ENCODE measurements around the gene CGGBP1.

DNA sequence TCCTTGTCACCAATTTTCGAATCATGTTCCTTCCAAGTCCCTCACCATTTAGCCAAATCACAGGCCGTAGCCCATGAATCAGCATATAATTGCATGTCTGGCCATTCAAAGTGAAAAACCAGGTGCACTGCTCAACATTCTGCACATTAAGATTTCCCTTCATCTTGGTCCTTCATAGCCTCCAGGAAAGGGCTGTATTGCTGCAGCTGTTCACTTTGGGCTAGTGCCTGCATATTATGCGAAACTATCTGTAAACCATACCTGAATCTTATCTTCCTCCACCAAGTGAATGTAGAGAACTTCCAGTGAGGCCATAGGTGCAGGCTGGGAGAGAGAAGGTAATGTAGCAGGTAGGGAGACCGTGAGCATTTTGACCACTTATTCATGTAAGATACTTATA lies 18.3 kb downstream of the CGGBP1 start:
- TF ChIP-seq, protein P1, sequence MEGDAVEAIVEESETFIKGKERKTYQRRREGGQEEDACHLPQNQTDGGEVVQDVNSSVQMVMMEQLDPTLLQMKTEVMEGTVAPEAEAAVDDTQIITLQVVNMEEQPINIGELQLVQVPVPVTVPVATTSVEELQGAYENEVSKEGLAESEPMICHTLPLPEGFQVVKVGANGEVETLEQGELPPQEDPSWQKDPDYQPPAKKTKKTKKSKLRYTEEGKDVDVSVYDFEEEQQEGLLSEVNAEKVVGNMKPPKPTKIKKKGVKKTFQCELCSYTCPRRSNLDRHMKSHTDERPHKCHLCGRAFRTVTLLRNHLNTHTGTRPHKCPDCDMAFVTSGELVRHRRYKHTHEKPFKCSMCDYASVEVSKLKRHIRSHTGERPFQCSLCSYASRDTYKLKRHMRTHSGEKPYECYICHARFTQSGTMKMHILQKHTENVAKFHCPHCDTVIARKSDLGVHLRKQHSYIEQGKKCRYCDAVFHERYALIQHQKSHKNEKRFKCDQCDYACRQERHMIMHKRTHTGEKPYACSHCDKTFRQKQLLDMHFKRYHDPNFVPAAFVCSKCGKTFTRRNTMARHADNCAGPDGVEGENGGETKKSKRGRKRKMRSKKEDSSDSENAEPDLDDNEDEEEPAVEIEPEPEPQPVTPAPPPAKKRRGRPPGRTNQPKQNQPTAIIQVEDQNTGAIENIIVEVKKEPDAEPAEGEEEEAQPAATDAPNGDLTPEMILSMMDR (IDR thresholded peaks at IDR 0.05), result no peak
- no peak for TF ChIP-seq POLR2A (IDR thresholded peaks at IDR 0.05)

All from heart left ventricle (tissue), 13 donors.